A549 (cell line): ENCODE data around the gene OPHN1. TPM values are rescaled to one million over a fixed set of nuclear protein-coding genes. Genes with fewer than 3 reads are reported as not detected.

Source experiments
- ATAC-seq, 2 experiments: fragments of 200-7000 bp in 1 of 2; fragments of >200 bp in 1 of 2; cut with Nextera tagmentation in 1 of 2; cut with Tn5 transposase in 1 of 2; 3 replicates each; pipeline versions ENCODE4 v1.8.0 to v1.9.1; 2018 to 2020; ENCODE audit warnings: mild to moderate bottlenecking in 1 of 2, moderate library complexity in 1 of 2
- CTCF ChIA-PET: fragments of 300-600 bp; sonication (Branson Sonifier 250); formaldehyde crosslinking; extraction: SDS; loops from one replicate; lab custom pipeline; 2021; ENCODE audit warnings: antibody characterized with exemption, inconsistent platforms; lab: Yijun Ruan, JAX
- POLR2A ChIA-PET: fragments of 350-600 bp; formaldehyde crosslinking; extraction: SDS; loops from one replicate; lab custom pipeline; 2021; ENCODE audit warnings: antibody characterized with exemption, inconsistent platforms; lab: Yijun Ruan, JAX
- DNase-seq, 2 experiments: peaks; one replicate each; pipeline versions ENCODE4 v3.0.0 to v3.0.0-alpha.2; 2011 to 2016; ENCODE audit warnings: low read depth in 1 of 2, low spot score in 1 of 2
- FAIRE-seq: peaks from 2 replicates; lab custom pipeline; 2011; peaks lifted over from hg19 to GRCh38; lab: Jason Lieb, UNC
- H3K27ac ChIP-seq, 2 experiments: fragments of >200 bp; sonication (Bioruptor Twin); formaldehyde crosslinking; 3 replicates each; pipeline ENCODE4 v1.5.1; 2016 to 2017
- H3K4me1 ChIP-seq: fragments of >200 bp; sonication (Bioruptor Twin); formaldehyde crosslinking; 3 replicates; pipeline ENCODE4 v1.6.1; 2016
- H3K4me2 ChIP-seq: fragments of >200 bp; sonication (Bioruptor Twin); formaldehyde crosslinking; 3 replicates; pipeline ENCODE4 v1.6.1; 2016
- H3K4me3 ChIP-seq: fragments of >200 bp; sonication (Bioruptor Twin); formaldehyde crosslinking; 3 replicates; pipeline ENCODE4 v1.5.1; 2016
- H3K9me3 ChIP-seq: fragments of >200 bp; sonication (Bioruptor Twin); formaldehyde crosslinking; 3 replicates; pipeline ENCODE4 v1.6.1; 2016
- ATOH8 ChIP-seq: fragments of 250-450 bp; sonication (Bioruptor Pico); IDR thresholded peaks from 2 replicates; pipeline ENCODE4 v1.5.0; 2020; ENCODE audit warnings: low read depth, mild to moderate bottlenecking, moderate library complexity
- BCL3 ChIP-seq: fragments of >200 bp; sonication (Bioruptor Twin); formaldehyde crosslinking; IDR thresholded peaks from 3 replicates; pipeline ENCODE4 v1.6.1; 2016
- CBX8 ChIP-seq: fragments of 200-600 bp; sonication (generic); IDR thresholded peaks from 2 replicates; pipeline ENCODE4 v1.6.1; 2016
- CHD2 ChIP-seq: fragments of 150-350 bp; IDR thresholded peaks from 2 replicates; pipeline ENCODE4 v1.6.1; 2014; ENCODE audit warnings: low read length; ENCODE audit not compliant: partially characterized antibody
- CHD4 ChIP-seq: fragments of 200-600 bp; sonication (generic); IDR thresholded peaks from 2 replicates; pipeline ENCODE4 v1.6.1; 2016; ENCODE audit warnings: antibody characterized with exemption, mild to moderate bottlenecking, borderline replicate concordance
- FOSB ChIP-seq: fragments of 250-450 bp; sonication (Bioruptor Pico); IDR thresholded peaks from 2 replicates; pipeline ENCODE4 v1.5.0; 2020; ENCODE audit warnings: mild to moderate bottlenecking, moderate library complexity
- FOSL2 ChIP-seq, 2 experiments: fragments of 450-650 bp in 1 of 2; fragments of >200 bp in 1 of 2; sonication (Bioruptor Twin) in 1 of 2; formaldehyde crosslinking; IDR thresholded peaks; 2 replicates each; pipeline versions ENCODE4 v1.5.0 to v1.6.1; 2016 to 2020; ENCODE audit warnings: mild to moderate bottlenecking in 1 of 2, moderate library complexity in 1 of 2
- FOXS1 ChIP-seq: fragments of 250-450 bp; sonication (Bioruptor Pico); IDR thresholded peaks from 2 replicates; pipeline ENCODE4 v1.5.0; 2020; ENCODE audit warnings: mild to moderate bottlenecking, moderate library complexity
- HOXB13 ChIP-seq: fragments of 250-450 bp; sonication (Bioruptor Pico); IDR thresholded peaks from 2 replicates; pipeline ENCODE4 v1.5.0; 2020; ENCODE audit warnings: low read depth, mild to moderate bottlenecking, moderate library complexity
- HOXB5 ChIP-seq: fragments of 250-450 bp; sonication (Bioruptor Pico); IDR thresholded peaks from 2 replicates; pipeline ENCODE4 v1.5.0; 2020; ENCODE audit warnings: mild to moderate bottlenecking, moderate library complexity
- MAX ChIP-seq: IDR thresholded peaks from 2 replicates; pipeline ENCODE4 v1.6.1; 2012
- MYC ChIP-seq: IDR thresholded peaks from 2 replicates; pipeline ENCODE4 v1.6.1; 2012; ENCODE audit warnings: mild to moderate bottlenecking, inconsistent platforms, low read length, improper control_type of control experiment, borderline replicate concordance
- POLR2AphosphoS2 ChIP-seq: conservative IDR thresholded peaks from 2 replicates; pipeline ENCODE4 v1.6.1; 2012; ENCODE audit warnings: low read length, improper control_type of control experiment, inconsistent platforms
- RCOR1 ChIP-seq: fragments of 150-350 bp; IDR thresholded peaks from 2 replicates; pipeline ENCODE4 v1.6.1; 2014; ENCODE audit warnings: antibody characterized with exemption, low read length, low read depth
- REST ChIP-seq: fragments of 200-600 bp; sonication (generic); IDR thresholded peaks from 2 replicates; pipeline ENCODE4 v1.6.1; 2016; ENCODE audit warnings: antibody characterized with exemption, mild to moderate bottlenecking, moderate library complexity
- RNF2 ChIP-seq: fragments of 200-600 bp; sonication (generic); IDR thresholded peaks from 2 replicates; pipeline ENCODE4 v1.6.1; 2016; ENCODE audit warnings: low read depth, mild to moderate bottlenecking, antibody characterized with exemption, moderate library complexity, borderline replicate concordance
- SMC3 ChIP-seq: fragments of >200 bp; sonication (Bioruptor Twin); formaldehyde crosslinking; IDR thresholded peaks from 3 replicates; pipeline ENCODE4 v1.6.1; 2018; ENCODE audit warnings: inconsistent platforms
- TP53 ChIP-seq: fragments of 250-450 bp; sonication (Bioruptor Pico); IDR thresholded peaks from 2 replicates; pipeline ENCODE4 v1.5.0; 2021; ENCODE audit warnings: mild to moderate bottlenecking, moderate library complexity
- USF2 ChIP-seq: fragments of 450-650 bp; IDR thresholded peaks from 2 replicates; pipeline ENCODE4 v1.6.1; 2014; ENCODE audit warnings: antibody characterized with exemption
- ZC3H11A ChIP-seq: fragments of 450-650 bp; IDR thresholded peaks from 2 replicates; pipeline ENCODE4 v1.6.1; 2014; ENCODE audit warnings: antibody characterized with exemption, mild to moderate bottlenecking
- ZSCAN20 ChIP-seq: fragments of 250-450 bp; sonication (Bioruptor Pico); IDR thresholded peaks from 2 replicates; pipeline ENCODE4 v1.8.0; 2022; ENCODE audit warnings: mild to moderate bottlenecking, moderate library complexity
- WGBS: methylation state at CpG from one replicate; pipeline ENCODE4 v1.1.6; 2017; ENCODE audit errors: missing lambda C conversion rate; 5-methylcytosine and 5-hydroxymethylcytosine counted together
- polyA plus RNA-seq, 4 experiments: library from polyadenylated mRNA; depleted of rRNA in 3 of 4; stranded (reverse); fragments of >200 nt; fragmentation: RNase III in 1 of 4; extraction: RNeasy Plus Mini Kit Qiagen cat#74134 plus additional on column Dnase treatment in 1 of 4; gene quantifications; 2 replicates in 3 of 4; 3 replicates in 1 of 4; pipeline ENCODE4 v1.2.3, GENCODE V29; 2011 to 2017

The OPHN1 gene
- polyA plus RNA-seq, 2 of the 4 experiments (the other 2 are of a cell fraction), result 2.0 to 5.7 TPM

GRCh38 chrX:68177542-68177941 lies 255.8 kb downstream of the OPHN1 start:
- Histone ChIP-seq H3K27ac (no peak overlapping the region), H3K4me1 (no peaks in the 10 kb centered on the region), H3K4me2 (no peak overlapping the region), H3K9me3 (no peaks in the 10 kb centered on the region), H3K4me3 (no peak overlapping the region)
- CTCF ChIA-PET, result no interaction called here
- no peak for DNase-seq
- POLR2A ChIA-PET, result no interaction called here
- ATAC-seq, result no peak
- 72% methylated on average over 4 of the region's 4 CpGs for WGBS
- peak; percentile 43 for FAIRE-seq
- no peak for TF ChIP-seq FOXS1 (CRISPR knock-in tag)
- TF ChIP-seq BCL3, result no peak
- no peak for TF ChIP-seq USF2
- TF ChIP-seq FOSB (CRISPR knock-in tag), result no peak
- TF ChIP-seq FOSL2 (IDR thresholded peaks at IDR 0.05), result no peak
- TF ChIP-seq FOSL2 (CRISPR knock-in tag; IDR thresholded peaks at IDR 0.05), result no peak
- no peak for TF ChIP-seq ZC3H11A
- no peak for TF ChIP-seq ZSCAN20 (CRISPR knock-in tag)

GRCh38 chrX:68175562-68175961 lies 257.7 kb downstream of the OPHN1 start:
- Histone ChIP-seq H3K4me2 (no peak overlapping the region), H3K4me1 (no peaks in the 10 kb centered on the region), H3K4me3 (no peak overlapping the region), H3K27ac (no peak overlapping the region; a peak in 1 of 6 replicates), H3K9me3 (no peaks in the 10 kb centered on the region)
- ChIA-PET POLR2A (no interaction called here), CTCF (no interaction called here)
- no peak for FAIRE-seq
- ATAC-seq, result no peak
- no peak for DNase-seq
- 83% methylated on average over 3 of the region's 3 CpGs for WGBS
- no peak for TF ChIP-seq MAX
- no peak for TF ChIP-seq RNF2
- TF ChIP-seq CBX8, result no peak
- TF ChIP-seq BCL3, result no peak
- no peak for TF ChIP-seq HOXB5
- TF ChIP-seq CHD2, result no peak
- TF ChIP-seq USF2, result no peak
- no peak for TF ChIP-seq CHD4
- TF ChIP-seq TP53 (CRISPR knock-in tag), result no peak
- no peak for TF ChIP-seq FOSB (CRISPR knock-in tag)
- TF ChIP-seq MYC, result no peak
- no peak for TF ChIP-seq RCOR1
- TF ChIP-seq POLR2AphosphoS2, result no peak
- TF ChIP-seq ATOH8 (CRISPR knock-in tag), result no peak
- TF ChIP-seq HOXB13 (CRISPR knock-in tag), result no peak
- no peak for TF ChIP-seq REST
- TF ChIP-seq SMC3, result no peak
